ENCODE measurements around the gene RASD1.

Gene RASD1

DNA sequence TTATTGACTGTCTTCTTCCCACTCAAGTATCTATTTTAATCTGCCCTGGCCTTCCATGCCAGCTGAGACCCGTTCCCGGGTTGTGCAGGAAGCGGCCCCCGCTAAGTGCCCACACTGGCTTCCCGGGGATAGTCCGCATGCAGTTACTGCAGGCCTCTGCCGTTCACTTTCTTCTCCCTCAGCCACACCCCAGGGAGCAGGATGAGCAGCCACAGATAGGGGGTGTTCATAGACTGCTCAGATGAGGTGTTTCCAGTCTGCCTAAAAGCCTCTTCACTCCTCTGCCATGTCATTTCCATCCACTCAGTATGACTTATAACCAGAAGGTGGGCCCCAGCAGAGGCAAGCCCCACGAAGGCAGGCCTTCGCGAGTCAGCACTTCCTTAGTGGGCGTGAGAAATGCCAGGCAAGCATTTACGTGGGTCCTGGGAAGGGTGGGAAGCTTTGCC is 11.7 kb downstream of the RASD1 start:
- H3K4me3 ChIP-seq (ENCODE audit: low read depth, low read length): no peak overlapping the region
- no peak for TF ChIP-seq CTCF (IDR thresholded peaks at IDR 0.05; ENCODE audit: low read depth, low read length, missing control alignments)
- DNase-seq (ENCODE audit: low read depth): no peak
- in situ Hi-C loops (cut with HindIII; ENCODE audit: low sequenced_read_pairs): loop anchor here (5.0 kb wide), 1 partner anchor 102 kb away; no protein-coding TSS in a partner anchor

DNA sequence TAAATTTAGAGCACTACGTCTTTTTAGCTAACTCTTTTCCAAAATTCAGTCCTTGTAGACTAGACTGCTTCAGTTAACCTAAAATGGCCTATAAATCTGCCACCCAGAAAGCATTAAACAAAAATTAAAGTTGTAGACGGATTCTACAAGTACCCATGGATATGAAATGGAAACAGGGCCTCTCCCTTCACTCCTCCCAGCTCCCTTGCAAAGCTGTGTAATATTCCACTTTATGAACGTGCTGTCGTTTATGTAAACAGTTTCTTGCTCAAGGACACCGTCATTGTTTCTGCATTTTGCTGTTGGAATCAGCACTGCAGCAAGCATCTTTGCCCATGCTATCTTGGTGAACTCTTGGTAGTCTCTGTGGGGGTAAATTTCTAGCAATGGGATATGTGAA is 14.3 kb downstream of the RASD1 start:
- no peak for DNase-seq (ENCODE audit: low read depth)
- TF ChIP-seq CTCF (IDR thresholded peaks at IDR 0.05; ENCODE audit: low read depth, low read length, missing control alignments): no peak
- no peak overlapping the region for H3K4me3 ChIP-seq (ENCODE audit: low read depth, low read length)
- in situ Hi-C loops (cut with HindIII; ENCODE audit: low sequenced_read_pairs): loop anchor here (5.0 kb wide), 1 partner anchor 100 kb away; no protein-coding TSS in a partner anchor

DNA sequence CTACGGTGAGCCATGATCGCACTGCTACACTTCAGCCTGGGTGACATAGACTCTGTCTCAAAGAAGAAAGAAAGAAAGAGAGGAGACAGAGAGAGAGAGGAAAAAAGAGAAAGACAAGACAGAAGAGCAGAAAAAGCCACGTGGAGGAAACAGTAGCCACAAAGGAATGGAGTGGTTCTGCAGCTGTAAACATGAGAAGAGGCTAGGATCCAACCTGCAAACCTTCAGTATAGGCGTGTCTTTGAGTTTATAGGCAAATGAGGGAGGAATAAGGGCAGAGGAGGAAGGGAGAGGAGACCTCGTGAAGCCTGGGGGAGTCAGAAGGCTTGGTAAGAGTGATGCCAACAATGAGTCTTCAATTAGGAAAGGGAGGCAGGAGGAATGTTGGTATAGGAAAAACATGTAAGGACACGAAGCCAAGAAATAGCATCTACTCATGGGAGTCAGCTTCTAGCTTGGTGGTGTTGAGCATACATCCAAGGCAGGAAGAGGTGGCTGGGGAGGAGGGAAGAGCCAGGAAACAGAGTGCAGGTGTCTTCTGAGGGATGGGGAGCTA is 15.5 kb downstream of the RASD1 start:
- in situ Hi-C loops (cut with HindIII; ENCODE audit: low sequenced_read_pairs): loop anchor here (5.0 kb wide), 1 partner anchor 98 kb away; no protein-coding TSS in a partner anchor
- DNase-seq (ENCODE audit: low read depth): no peak
- no peak for TF ChIP-seq CTCF (IDR thresholded peaks at IDR 0.05; ENCODE audit: low read depth, low read length, missing control alignments)
- H3K4me3 ChIP-seq (ENCODE audit: low read depth, low read length): no peak overlapping the region

- in situ Hi-C loops (cut with HindIII; ENCODE audit: low sequenced_read_pairs): no loop called here
- H3K4me3 ChIP-seq (ENCODE audit: low read depth, low read length): no peak overlapping the region
- TF ChIP-seq CTCF (IDR thresholded peaks at IDR 0.05; ENCODE audit: low read depth, low read length, missing control alignments): no peak
- DNase-seq (ENCODE audit: low read depth): no peak
Measured at GRCh38 chr17:17479209-17479608, 17.0 kb downstream of the RASD1 start.

DNA sequence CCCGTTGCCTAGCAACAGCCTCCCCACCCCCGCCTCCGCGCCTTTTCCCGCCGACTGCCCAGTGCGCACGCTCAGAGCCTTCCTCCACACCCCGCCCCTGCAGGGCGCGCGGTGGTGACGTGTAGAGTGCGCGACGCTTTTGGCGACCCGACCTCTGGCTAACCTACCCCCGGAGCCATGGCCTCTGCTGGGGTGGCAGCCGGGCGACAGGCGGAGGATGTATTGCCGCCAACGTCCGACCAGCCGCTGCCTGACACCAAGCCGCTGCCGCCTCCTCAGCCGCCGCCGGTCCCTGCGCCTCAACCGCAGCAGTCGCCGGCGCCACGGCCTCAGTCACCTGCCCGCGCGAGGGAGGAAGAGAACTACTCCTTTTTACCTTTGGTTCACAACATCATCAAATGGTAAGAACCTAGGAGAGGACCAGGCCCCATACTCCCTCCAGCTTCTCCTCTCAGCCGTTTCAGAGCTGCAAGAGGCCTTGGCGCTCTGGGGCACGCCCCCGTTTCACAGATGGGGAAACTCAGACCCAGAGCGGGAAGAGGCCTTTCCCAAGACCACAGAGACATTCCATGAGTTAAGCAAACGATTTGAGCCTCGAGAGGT is 19.2 kb downstream of the RASD1 start, which contains the start of gene MED9:
MED9 (plus strand) TSS at position 136 of the 603 bp plus-strand sequence; CDS start at position 178, 42 bp downstream.
- no peak for TF ChIP-seq CTCF (IDR thresholded peaks at IDR 0.05; ENCODE audit: low read depth, low read length, missing control alignments)
- in situ Hi-C loops (cut with HindIII; ENCODE audit: low sequenced_read_pairs): no loop called here
- peak; percentile 71 for DNase-seq (ENCODE audit: low read depth)
- H3K4me3 ChIP-seq (ENCODE audit: low read depth, low read length): peak within 1 kb of the TSS; percentile 99

DNA sequence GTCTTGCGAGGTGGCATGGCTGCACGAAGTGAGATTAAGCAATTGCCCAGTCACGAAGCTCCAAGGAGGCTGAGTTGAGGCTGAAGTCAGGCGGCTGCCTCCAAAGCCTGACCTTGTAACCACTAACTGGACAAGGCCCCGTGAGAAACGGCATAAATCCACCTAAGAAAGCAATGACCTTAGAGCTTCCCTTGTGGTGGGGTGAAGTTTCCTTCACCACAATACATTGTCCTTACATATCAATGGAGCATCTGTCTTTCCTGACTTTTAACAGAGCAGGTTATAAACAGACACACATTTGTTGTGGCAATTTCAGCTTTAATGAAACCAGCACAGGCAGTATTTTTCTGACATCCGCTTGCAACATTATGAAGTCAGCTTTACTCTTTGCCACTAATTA is 21.9 kb downstream of the RASD1 start:
- in situ Hi-C loops (cut with HindIII; ENCODE audit: low sequenced_read_pairs): no loop called here
- no peak for DNase-seq (ENCODE audit: low read depth)
- TF ChIP-seq CTCF (IDR thresholded peaks at IDR 0.05; ENCODE audit: low read depth, low read length, missing control alignments): no peak
- H3K4me3 ChIP-seq (ENCODE audit: low read depth, low read length): no peak overlapping the region

Measured in astrocyte of the cerebellum (primary cell).